Keratinocyte (primary cell): ENCODE results near the gene MUS81. TPM values are rescaled to one million over a fixed set of nuclear protein-coding genes. Genes with fewer than 3 reads are reported as not detected.
A peak's percentile ranks its signal among the peaks of the same experiment; 100 is the strongest.

Experiments
- DNase-seq: peaks from one replicate; pipeline ENCODE4 v3.0.0-alpha.2; 2011; ENCODE audit warnings: low read depth, missing footprints, low spot score
- FAIRE-seq: peaks from 2 replicates; lab custom pipeline; 2011; peaks lifted over from hg19 to GRCh38; lab: Jason Lieb, UNC
- H2AFZ ChIP-seq: 2 replicates; pipeline ENCODE4 v1.6.0; 2012; ENCODE audit warnings: low read length, control low read depth, inconsistent platforms; ENCODE audit not compliant: control insufficient read depth
- H3K27ac ChIP-seq: 2 replicates; pipeline ENCODE4 v1.5.1; 2011; ENCODE audit warnings: low read length; ENCODE audit not compliant: control insufficient read depth, insufficient read depth
- H3K27me3 ChIP-seq: 3 replicates; pipeline ENCODE4 v1.6.0; 2011; ENCODE audit warnings: low read length; ENCODE audit not compliant: control insufficient read depth, insufficient read depth; ENCODE audit errors: extremely low read depth
- H3K36me3 ChIP-seq, 2 experiments: 2 replicates in 1 of 2; 3 replicates in 1 of 2; pipeline ENCODE4 v1.5.1; 2011; ENCODE audit warnings: low read length in 2 of 2, mild to moderate bottlenecking in 1 of 2; ENCODE audit not compliant: control insufficient read depth in 2 of 2, insufficient read depth in 2 of 2; ENCODE audit errors: extremely low read depth in 1 of 2
- H3K4me1 ChIP-seq: 3 replicates; pipeline ENCODE4 v1.5.1; 2011; ENCODE audit warnings: low read length; ENCODE audit not compliant: control insufficient read depth, insufficient read depth; ENCODE audit errors: extremely low read depth
- H3K4me2 ChIP-seq: 3 replicates; pipeline ENCODE4 v1.6.0; 2011; ENCODE audit warnings: low read depth, low read length; ENCODE audit not compliant: control insufficient read depth, insufficient read depth; ENCODE audit errors: extremely low read depth
- H3K4me3 ChIP-seq, 3 experiments: fragments of 200-600 bp in 1 of 3; sonication (generic) in 1 of 3; 2 replicates in 2 of 3; 3 replicates in 1 of 3; pipeline ENCODE4 v1.5.1; 2011 to 2016; ENCODE audit warnings: low read length in 3 of 3, mild to moderate bottlenecking in 3 of 3, control low read depth in 2 of 3, inconsistent platforms in 1 of 3, low read depth in 1 of 3, mixed read lengths in 1 of 3, mixed run types in 1 of 3, moderate library complexity in 1 of 3; ENCODE audit not compliant: control insufficient read depth in 2 of 3, insufficient read depth in 2 of 3; ENCODE audit errors: extremely low read depth in 1 of 3
- H3K79me2 ChIP-seq: 2 replicates; pipeline ENCODE4 v1.6.0; 2012; ENCODE audit warnings: low read length; ENCODE audit not compliant: control insufficient read depth, insufficient read depth
- H3K9ac ChIP-seq: 3 replicates; pipeline ENCODE4 v1.6.0; 2011; ENCODE audit warnings: low read length; ENCODE audit not compliant: control insufficient read depth, insufficient read depth; ENCODE audit errors: extremely low read depth
- H3K9me1 ChIP-seq: 3 replicates; pipeline ENCODE4 v1.6.0; 2011; ENCODE audit warnings: low read length; ENCODE audit not compliant: control insufficient read depth, insufficient read depth; ENCODE audit errors: extremely low read depth
- H3K9me3 ChIP-seq: 2 replicates; pipeline ENCODE4 v1.5.1; 2012; ENCODE audit warnings: low read depth, low read length; ENCODE audit not compliant: control insufficient read depth
- H4K20me1 ChIP-seq: 3 replicates; pipeline ENCODE4 v1.6.0; 2011; ENCODE audit warnings: low read length; ENCODE audit not compliant: control insufficient read depth, insufficient read depth; ENCODE audit errors: extremely low read depth
- EZH2 ChIP-seq: IDR thresholded peaks from one replicate; pipeline ENCODE4 v1.6.1; 2012; ENCODE audit warnings: inconsistent platforms, mild to moderate bottlenecking, low read length, moderate library complexity
- dilution Hi-C: fragments of 300-500 bp; cut with MboI; formaldehyde crosslinking; loops from one replicate; pipeline ENCODE4 v1.7.0; 2020; ENCODE audit warnings: low sequenced_read_pairs; ENCODE audit not compliant: extremely low pct_ligation_motif_present
- polyA plus RNA-seq, 5 experiments: library from polyadenylated mRNA; depleted of rRNA in 3 of 5; stranded (reverse) in 3 of 5; stranded (forward) in 1 of 5; unstranded in 1 of 5; fragments of >200 nt; gene quantifications; 1 replicate in 1 of 5; 2 replicates in 3 of 5; 3 replicates in 1 of 5; pipeline versions ENCODE4 v1.2.1 to v1.2.3, GENCODE V29; 2011 to 2012; ENCODE audit warnings: missing spikeins in 2 of 5, low read depth in 1 of 5, low replicate concordance in 1 of 5
- TF ChIP-seq, protein P1 (sequence below), 3 experiments: IDR thresholded peaks in 1 of 3; conservative IDR thresholded peaks in 1 of 3; optimal IDR thresholded peaks in 1 of 3; 2 replicates in 2 of 3; 3 replicates in 1 of 3; pipeline versions ENCODE3 to v1.5.1; 2011; ENCODE audit warnings: low read length in 3 of 3, mild to moderate bottlenecking in 3 of 3, moderate library complexity in 2 of 3, control low read depth in 1 of 3, inconsistent platforms in 1 of 3; ENCODE audit not compliant: insufficient read depth in 2 of 3; ENCODE audit errors: extremely low read depth in 1 of 3

Gene MUS81
- polyA plus RNA-seq, 1 donor (not counting 4 experiments of a cell fraction or from before 2014, with no cell fraction given), result 28.0 TPM

DNA sequence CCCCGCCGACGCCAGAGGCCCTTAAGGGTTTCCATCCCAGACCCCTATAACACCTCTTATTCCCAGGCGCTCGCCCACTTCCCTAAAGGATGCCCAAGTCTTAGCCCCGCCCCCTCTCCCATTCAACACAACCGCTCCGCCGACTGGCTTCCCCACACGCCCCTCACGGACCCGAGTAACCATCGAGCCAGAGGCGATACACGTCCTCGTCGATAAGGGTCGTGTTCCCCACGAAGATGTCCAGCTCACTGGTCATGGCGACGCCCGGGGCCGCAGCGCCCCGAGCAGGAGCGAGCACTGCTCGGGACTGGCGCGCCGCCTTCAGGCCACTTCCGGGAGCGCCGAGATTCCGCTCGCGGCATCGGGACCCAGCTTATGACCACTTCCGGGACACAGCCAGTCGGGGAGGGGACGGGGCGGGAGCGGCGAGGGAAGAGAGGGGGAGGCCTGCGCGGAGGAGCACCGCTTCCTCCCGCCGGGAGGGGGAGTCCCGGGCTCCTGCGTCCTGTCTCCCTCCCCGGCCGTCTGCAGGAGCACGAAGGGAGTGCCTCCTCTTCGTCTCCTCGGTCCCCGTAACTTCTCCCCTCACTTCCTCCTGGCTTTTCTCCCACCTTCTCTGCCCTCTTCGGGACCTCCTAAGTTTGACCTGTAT, 28.1 kb downstream of the MUS81 start, which contains the start of gene FIBP:
FIBP (minus strand) TSS at position 309 of the 652 bp plus-strand sequence; CDS start at position 256, 53 bp downstream.
- Histone ChIP-seq H3K9me1 (no peaks in the 10 kb centered on the region), H2AFZ (peak within 1 kb of the TSS; percentile 85)

DNA sequence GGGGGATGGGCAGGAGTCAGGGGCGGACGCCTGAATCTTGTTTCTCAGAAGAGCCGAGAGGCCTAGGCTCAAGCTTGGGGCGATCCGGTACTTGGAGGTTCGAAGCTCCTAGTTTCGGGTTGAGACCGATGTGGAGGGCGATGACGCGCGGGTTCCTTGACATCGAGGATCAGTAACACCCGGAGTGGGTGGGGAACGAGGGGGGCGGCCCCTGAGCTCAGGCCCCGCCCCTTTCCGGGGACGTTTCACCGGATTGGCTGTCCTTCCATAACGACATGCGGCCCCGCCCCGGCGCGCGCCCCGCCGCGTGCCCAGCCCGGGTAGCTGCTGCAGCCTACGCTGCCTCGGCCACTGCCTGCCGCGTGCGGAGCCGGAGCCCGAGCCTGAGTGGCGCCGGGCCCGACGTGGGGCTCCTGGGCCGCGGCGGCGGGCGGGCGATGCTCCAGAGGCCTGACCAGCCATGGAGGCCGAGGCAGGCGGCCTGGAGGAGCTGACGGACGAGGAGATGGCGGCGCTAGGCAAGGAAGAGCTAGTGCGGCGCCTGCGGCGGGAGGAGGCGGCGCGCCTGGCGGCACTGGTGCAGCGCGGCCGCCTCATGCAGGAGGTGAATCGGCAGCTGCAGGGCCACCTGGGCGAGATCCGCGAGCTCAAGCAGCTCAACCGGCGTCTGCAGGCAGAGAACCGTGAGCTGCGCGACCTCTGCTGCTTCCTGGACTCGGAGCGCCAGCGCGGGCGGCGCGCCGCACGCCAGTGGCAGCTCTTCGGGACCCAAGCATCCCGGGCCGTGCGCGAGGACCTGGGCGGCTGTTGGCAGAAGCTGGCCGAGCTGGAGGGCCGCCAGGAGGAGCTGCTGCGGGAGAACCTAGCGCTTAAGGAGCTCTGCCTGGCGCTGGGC, 30.3 kb downstream of the MUS81 start, which contains the start of gene CCDC85B:
CCDC85B (plus strand) TSS at position 350 of the 895 bp plus-strand sequence; CDS start at position 461, 111 bp downstream.
- TF ChIP-seq EZH2, result no peak
- TF ChIP-seq, protein P1, sequence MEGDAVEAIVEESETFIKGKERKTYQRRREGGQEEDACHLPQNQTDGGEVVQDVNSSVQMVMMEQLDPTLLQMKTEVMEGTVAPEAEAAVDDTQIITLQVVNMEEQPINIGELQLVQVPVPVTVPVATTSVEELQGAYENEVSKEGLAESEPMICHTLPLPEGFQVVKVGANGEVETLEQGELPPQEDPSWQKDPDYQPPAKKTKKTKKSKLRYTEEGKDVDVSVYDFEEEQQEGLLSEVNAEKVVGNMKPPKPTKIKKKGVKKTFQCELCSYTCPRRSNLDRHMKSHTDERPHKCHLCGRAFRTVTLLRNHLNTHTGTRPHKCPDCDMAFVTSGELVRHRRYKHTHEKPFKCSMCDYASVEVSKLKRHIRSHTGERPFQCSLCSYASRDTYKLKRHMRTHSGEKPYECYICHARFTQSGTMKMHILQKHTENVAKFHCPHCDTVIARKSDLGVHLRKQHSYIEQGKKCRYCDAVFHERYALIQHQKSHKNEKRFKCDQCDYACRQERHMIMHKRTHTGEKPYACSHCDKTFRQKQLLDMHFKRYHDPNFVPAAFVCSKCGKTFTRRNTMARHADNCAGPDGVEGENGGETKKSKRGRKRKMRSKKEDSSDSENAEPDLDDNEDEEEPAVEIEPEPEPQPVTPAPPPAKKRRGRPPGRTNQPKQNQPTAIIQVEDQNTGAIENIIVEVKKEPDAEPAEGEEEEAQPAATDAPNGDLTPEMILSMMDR (optimal IDR thresholded peaks at IDR 0.05 in 1 of 3, IDR thresholded peaks at IDR 0.05 in 1 of 3, conservative IDR thresholded peaks at IDR 0.05 in 1 of 3; ENCODE audit: extremely low read depth in 1 of 3, insufficient read depth in 2 of 3, low read length in 3 of 3), result peak in 1 of 3 experiments; percentile 20
- H3K36me3 ChIP-seq, result peaks cover 17 to 40% of the 10 kb centered on the region in 2 experiments
- H3K9me1 ChIP-seq, result no peaks in the 10 kb centered on the region
- peak within 1 kb of the TSS; percentile 84 for H3K4me2 ChIP-seq
- no peaks in the 10 kb centered on the region for H3K9me3 ChIP-seq
- H4K20me1 ChIP-seq, result peaks cover 28% of the 10 kb centered on the region
- peak within 1 kb of the TSS; percentile 70 for H3K27ac ChIP-seq
- no peak for DNase-seq
- H3K9ac ChIP-seq, result peak within 1 kb of the TSS; percentile 75
- peaks cover 53% of the 10 kb centered on the region for H3K4me1 ChIP-seq
- no peak within 1 kb of the TSS for H2AFZ ChIP-seq
- peak within 1 kb of the TSS; percentile 42 to 91 (median 55) for H3K4me3 ChIP-seq
- dilution Hi-C loops, result no loop called here
- peaks cover 41% of the 10 kb centered on the region for H3K79me2 ChIP-seq
- no peaks in the 10 kb centered on the region for H3K27me3 ChIP-seq
- no peak for FAIRE-seq

More for the DNA sequence above, 28.1 kb downstream of the MUS81 start, which contains the start of gene FIBP:
- H3K4me1 ChIP-seq, result peaks cover 38% of the 10 kb centered on the region
- no peak for FAIRE-seq
- H4K20me1 ChIP-seq, result peaks cover 13% of the 10 kb centered on the region
- peaks cover 30 to 48% of the 10 kb centered on the region in 2 experiments for H3K36me3 ChIP-seq
- H3K79me2 ChIP-seq, result peaks cover 22% of the 10 kb centered on the region
- DNase-seq, result no peak
- TF ChIP-seq EZH2, result no peak
- TF ChIP-seq, protein P1 (optimal IDR thresholded peaks at IDR 0.05 in 1 of 3, IDR thresholded peaks at IDR 0.05 in 1 of 3, conservative IDR thresholded peaks at IDR 0.05 in 1 of 3; ENCODE audit: extremely low read depth in 1 of 3, insufficient read depth in 2 of 3, low read length in 3 of 3), result peak; percentile 68 to 94 (median 69)
- H3K9ac ChIP-seq, result peak within 1 kb of the TSS; percentile 67
- H3K4me3 ChIP-seq, result peak within 1 kb of the TSS; percentile 60 to 91 (median 89)
- H3K27me3 ChIP-seq, result no peaks in the 10 kb centered on the region
- peak within 1 kb of the TSS; percentile 92 for H3K4me2 ChIP-seq
- dilution Hi-C loops, result no loop called here
- peak within 1 kb of the TSS; percentile 70 for H3K27ac ChIP-seq
- no peaks in the 10 kb centered on the region for H3K9me3 ChIP-seq
